HepG2 (cell line): Measurements from ENCODE around the gene PIGL. TPM values are rescaled to one million over a fixed set of nuclear protein-coding genes. Genes with fewer than 3 reads are reported as not detected.

Experiments used
- ATM ChIP-seq: fragments of 450-650 bp; IDR thresholded peaks from 2 replicates; pipeline ENCODE4 v1.7.1; 2017; ENCODE audit warnings: mild to moderate bottlenecking, borderline replicate concordance
- CEBPG ChIP-seq: IDR thresholded peaks from 2 replicates; pipeline ENCODE4 v1.6.1; 2016
- JDP2 ChIP-seq: sonication (generic); formaldehyde crosslinking; IDR thresholded peaks from 2 replicates; pipeline ENCODE4 v1.8.1; 2022; ENCODE audit warnings: missing genetic modification reagents, borderline replicate concordance
- NBN ChIP-seq: fragments of 450-650 bp; conservative IDR thresholded peaks from 2 replicates; pipeline ENCODE4 v1.6.1; 2017
- POLR2A ChIP-seq, 2 experiments: IDR thresholded peaks; 2 replicates each; pipeline ENCODE4 v1.6.1; 2011; ENCODE audit warnings: low read depth in 2 of 2, low read length in 2 of 2, mild to moderate bottlenecking in 1 of 2, moderate library complexity in 1 of 2; ENCODE audit not compliant: insufficient read depth in 1 of 2
- SMYD3 ChIP-seq: sonication (generic); formaldehyde crosslinking; IDR thresholded peaks from 2 replicates; pipeline ENCODE4 v1.8.1; 2023; ENCODE audit warnings: mild to moderate bottlenecking, missing genetic modification reagents
- SYNCRIP ChIP-seq: fragments of 200-400 bp; formaldehyde crosslinking; IDR thresholded peaks from 2 replicates; pipeline ENCODE4 v1.6.1; 2018; ENCODE audit warnings: mild to moderate bottlenecking, low read depth, low read length; ENCODE audit not compliant: insufficient read depth
- TCF7 ChIP-seq: sonication (generic); IDR thresholded peaks from 2 replicates; pipeline ENCODE4 v1.6.1; 2016; ENCODE audit warnings: antibody characterized with exemption, low read depth
- ZKSCAN1 ChIP-seq: fragments of 150-350 bp; IDR thresholded peaks from 2 replicates; pipeline ENCODE4 v1.6.1; 2014; ENCODE audit warnings: low read length
- ZNF232 ChIP-seq: sonication (generic); formaldehyde crosslinking; IDR thresholded peaks from 2 replicates; pipeline ENCODE4 v1.4.0; 2020; ENCODE audit warnings: missing genetic modification reagents, borderline replicate concordance
- ZNF274 ChIP-seq: sonication (generic); formaldehyde crosslinking; IDR thresholded peaks from 2 replicates; pipeline ENCODE4 v1.5.1; 2020; ENCODE audit warnings: mild to moderate bottlenecking, missing genetic modification reagents
- ZNF546 ChIP-seq: sonication (generic); formaldehyde crosslinking; conservative IDR thresholded peaks from 2 replicates; pipeline ENCODE4 v1.8.1; 2023; ENCODE audit warnings: mild to moderate bottlenecking, missing genetic modification reagents
- ZNF550 ChIP-seq: sonication (generic); formaldehyde crosslinking; IDR thresholded peaks from 2 replicates; pipeline ENCODE4 v1.4.0; 2020; ENCODE audit warnings: mild to moderate bottlenecking, missing genetic modification reagents, borderline replicate concordance
- ZNF572 ChIP-seq: sonication (generic); formaldehyde crosslinking; IDR thresholded peaks from 2 replicates; pipeline ENCODE4 v1.5.1; 2020; ENCODE audit warnings: mild to moderate bottlenecking, missing genetic modification reagents
- ZNF672 ChIP-seq: sonication (generic); formaldehyde crosslinking; IDR thresholded peaks from 2 replicates; pipeline ENCODE4 v1.8.1; 2022; ENCODE audit warnings: missing genetic modification reagents
- polyA plus RNA-seq, 8 experiments: library from polyadenylated mRNA; depleted of rRNA in 3 of 8; stranded (reverse) in 7 of 8; unstranded in 1 of 8; fragments of >200 nt; fragmentation: Illumina TruSeq in 4 of 8; extraction: Trizol in 4 of 8; gene quantifications; 2 replicates each; pipeline versions ENCODE4 v1.2.1 to v1.2.3, GENCODE V29; 2011 to 2016; ENCODE audit warnings: low read depth in 4 of 8, missing spikeins in 1 of 8, mixed read lengths in 1 of 8; ENCODE audit not compliant: insufficient read depth in 1 of 8
- total RNA-seq, 5 experiments: library from RNA; depleted of rRNA; stranded (reverse); fragments of >200 nt; fragmentation: Illumina TruSeq; extraction: Trizol; gene quantifications; 2 replicates each; pipeline ENCODE4 v1.2.3, GENCODE V29; 2016; ENCODE audit warnings: low read depth in 1 of 5
- TF ChIP-seq, protein P1 (sequence below): sonication (generic); formaldehyde crosslinking; conservative IDR thresholded peaks from 2 replicates; pipeline ENCODE4 v1.4.0; 2020; ENCODE audit warnings: mild to moderate bottlenecking, missing genetic modification reagents, moderate library complexity
- TF ChIP-seq, protein P2 (sequence below): sonication (generic); formaldehyde crosslinking; IDR thresholded peaks from 2 replicates; pipeline ENCODE4 v1.4.0; 2020; ENCODE audit warnings: missing genetic modification reagents

Gene PIGL
- total and polyA plus RNA-seq, 2 of the 13 experiments (the other 11 are each of a cell fraction or from before 2014, with no cell fraction given): 28.5 to 63.8 TPM

DNA sequence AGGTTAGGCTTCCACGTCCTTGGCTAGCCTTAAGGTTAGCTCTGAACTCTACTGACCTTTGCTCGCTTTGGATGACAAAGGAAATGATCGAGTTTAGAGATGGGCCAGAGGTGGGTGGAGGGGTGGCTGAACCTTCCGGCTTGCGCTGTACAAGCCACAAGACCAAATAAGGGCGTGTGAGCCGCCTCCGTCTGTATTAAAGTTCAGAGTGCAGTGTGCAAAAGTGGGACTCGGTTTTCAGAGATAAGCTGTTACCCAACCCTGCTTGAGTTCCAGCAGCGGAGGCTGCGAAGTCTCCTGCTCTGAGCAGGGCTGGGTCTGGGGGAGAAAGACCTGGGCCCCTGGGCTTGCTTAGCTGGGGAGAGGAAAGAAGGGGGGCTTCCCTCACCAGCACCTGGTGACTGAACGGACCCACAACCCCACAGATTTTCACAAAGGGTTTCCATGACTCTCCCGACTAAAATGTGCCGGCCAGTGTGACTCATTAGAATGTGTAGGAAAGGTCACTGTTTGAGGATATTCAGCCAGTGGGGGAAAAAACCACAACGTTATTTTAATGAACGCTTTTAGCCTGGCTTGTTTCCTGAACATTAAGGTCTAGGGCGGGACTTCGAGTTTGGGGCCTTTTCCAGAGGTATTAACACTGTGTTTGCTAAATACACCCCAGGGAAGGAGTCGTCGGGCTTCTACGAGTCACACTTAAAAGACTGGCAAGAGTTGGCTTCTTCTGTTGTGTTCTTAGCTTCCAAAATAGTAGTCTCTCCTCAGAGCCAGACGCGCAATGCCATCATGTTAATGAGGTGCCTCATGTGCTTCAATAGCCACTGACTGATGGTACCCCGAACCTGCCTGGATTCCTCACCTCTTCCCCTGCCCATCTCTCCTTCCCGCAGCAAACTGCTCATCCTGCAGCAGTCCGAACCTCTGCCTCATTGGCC lies 69.3 kb downstream of the PIGL start (continued):
- TF ChIP-seq, protein P1, sequence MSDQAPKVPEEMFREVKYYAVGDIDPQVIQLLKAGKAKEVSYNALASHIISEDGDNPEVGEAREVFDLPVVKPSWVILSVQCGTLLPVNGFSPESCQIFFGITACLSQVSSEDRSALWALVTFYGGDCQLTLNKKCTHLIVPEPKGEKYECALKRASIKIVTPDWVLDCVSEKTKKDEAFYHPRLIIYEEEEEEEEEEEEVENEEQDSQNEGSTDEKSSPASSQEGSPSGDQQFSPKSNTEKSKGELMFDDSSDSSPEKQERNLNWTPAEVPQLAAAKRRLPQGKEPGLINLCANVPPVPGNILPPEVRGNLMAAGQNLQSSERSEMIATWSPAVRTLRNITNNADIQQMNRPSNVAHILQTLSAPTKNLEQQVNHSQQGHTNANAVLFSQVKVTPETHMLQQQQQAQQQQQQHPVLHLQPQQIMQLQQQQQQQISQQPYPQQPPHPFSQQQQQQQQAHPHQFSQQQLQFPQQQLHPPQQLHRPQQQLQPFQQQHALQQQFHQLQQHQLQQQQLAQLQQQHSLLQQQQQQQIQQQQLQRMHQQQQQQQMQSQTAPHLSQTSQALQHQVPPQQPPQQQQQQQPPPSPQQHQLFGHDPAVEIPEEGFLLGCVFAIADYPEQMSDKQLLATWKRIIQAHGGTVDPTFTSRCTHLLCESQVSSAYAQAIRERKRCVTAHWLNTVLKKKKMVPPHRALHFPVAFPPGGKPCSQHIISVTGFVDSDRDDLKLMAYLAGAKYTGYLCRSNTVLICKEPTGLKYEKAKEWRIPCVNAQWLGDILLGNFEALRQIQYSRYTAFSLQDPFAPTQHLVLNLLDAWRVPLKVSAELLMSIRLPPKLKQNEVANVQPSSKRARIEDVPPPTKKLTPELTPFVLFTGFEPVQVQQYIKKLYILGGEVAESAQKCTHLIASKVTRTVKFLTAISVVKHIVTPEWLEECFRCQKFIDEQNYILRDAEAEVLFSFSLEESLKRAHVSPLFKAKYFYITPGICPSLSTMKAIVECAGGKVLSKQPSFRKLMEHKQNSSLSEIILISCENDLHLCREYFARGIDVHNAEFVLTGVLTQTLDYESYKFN: peak; percentile 99
- no peak; the same call in 1 of the 2 replicates for TF ChIP-seq ZNF274 (CRISPR knock-in tag)
- no peak for TF ChIP-seq SYNCRIP
- TF ChIP-seq ZNF546 (CRISPR knock-in tag): no peak
- TF ChIP-seq JDP2 (CRISPR knock-in tag): no peak
- TF ChIP-seq SMYD3 (CRISPR knock-in tag): 0 out of 2 replicates have a peak, but pooled peaks have one; percentile 63
- no peak for TF ChIP-seq ATM
- TF ChIP-seq NBN: no peak
- TF ChIP-seq ZNF550 (CRISPR knock-in tag): no peak
- TF ChIP-seq CEBPG (CRISPR knock-in tag): peak; percentile 86
- peak; percentile 98; the same call in 1 of the 2 replicates for TF ChIP-seq ZNF572 (CRISPR knock-in tag)
- no peak for TF ChIP-seq ZNF672 (CRISPR knock-in tag)
- TF ChIP-seq TCF7: peak; percentile 50; the same call in 1 of the 2 replicates
- no peak for TF ChIP-seq ZKSCAN1
- no peak for TF ChIP-seq ZNF232 (CRISPR knock-in tag)
- TF ChIP-seq POLR2A (IDR thresholded peaks at IDR 0.05; ENCODE audit: insufficient read depth in 1 of 2, low read depth in 2 of 2, low read length in 2 of 2): peak; percentile 81 to 88
- TF ChIP-seq, protein P2, sequence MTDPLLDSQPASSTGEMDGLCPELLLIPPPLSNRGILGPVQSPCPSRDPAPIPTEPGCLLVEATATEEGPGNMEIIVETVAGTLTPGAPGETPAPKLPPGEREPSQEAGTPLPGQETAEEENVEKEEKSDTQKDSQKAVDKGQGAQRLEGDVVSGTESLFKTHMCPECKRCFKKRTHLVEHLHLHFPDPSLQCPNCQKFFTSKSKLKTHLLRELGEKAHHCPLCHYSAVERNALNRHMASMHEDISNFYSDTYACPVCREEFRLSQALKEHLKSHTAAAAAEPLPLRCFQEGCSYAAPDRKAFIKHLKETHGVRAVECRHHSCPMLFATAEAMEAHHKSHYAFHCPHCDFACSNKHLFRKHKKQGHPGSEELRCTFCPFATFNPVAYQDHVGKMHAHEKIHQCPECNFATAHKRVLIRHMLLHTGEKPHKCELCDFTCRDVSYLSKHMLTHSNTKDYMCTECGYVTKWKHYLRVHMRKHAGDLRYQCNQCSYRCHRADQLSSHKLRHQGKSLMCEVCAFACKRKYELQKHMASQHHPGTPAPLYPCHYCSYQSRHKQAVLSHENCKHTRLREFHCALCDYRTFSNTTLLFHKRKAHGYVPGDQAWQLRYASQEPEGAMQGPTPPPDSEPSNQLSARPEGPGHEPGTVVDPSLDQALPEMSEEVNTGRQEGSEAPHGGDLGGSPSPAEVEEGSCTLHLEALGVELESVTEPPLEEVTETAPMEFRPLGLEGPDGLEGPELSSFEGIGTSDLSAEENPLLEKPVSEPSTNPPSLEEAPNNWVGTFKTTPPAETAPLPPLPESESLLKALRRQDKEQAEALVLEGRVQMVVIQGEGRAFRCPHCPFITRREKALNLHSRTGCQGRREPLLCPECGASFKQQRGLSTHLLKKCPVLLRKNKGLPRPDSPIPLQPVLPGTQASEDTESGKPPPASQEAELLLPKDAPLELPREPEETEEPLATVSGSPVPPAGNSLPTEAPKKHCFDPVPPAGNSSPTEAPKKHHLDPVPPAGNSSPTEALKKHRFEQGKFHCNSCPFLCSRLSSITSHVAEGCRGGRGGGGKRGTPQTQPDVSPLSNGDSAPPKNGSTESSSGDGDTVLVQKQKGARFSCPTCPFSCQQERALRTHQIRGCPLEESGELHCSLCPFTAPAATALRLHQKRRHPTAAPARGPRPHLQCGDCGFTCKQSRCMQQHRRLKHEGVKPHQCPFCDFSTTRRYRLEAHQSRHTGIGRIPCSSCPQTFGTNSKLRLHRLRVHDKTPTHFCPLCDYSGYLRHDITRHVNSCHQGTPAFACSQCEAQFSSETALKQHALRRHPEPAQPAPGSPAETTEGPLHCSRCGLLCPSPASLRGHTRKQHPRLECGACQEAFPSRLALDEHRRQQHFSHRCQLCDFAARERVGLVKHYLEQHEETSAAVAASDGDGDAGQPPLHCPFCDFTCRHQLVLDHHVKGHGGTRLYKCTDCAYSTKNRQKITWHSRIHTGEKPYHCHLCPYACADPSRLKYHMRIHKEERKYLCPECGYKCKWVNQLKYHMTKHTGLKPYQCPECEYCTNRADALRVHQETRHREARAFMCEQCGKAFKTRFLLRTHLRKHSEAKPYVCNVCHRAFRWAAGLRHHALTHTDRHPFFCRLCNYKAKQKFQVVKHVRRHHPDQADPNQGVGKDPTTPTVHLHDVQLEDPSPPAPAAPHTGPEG (CRISPR knock-in tag): peak; percentile 86
